ENCODE results near the gene ZNF804B.
A peak's percentile ranks its signal among the peaks of the same experiment; 100 is the strongest.

ZNF804B gene

GRCh38 chr7:88967432-88967831, 207.9 kb downstream of the ZNF804B start:
- peaks cover 4% of the 10 kb centered on the region for H3K9me3 Mint-ChIP-seq
- H3K36me3 Mint-ChIP-seq, result no peaks in the 10 kb centered on the region
- ATAC-seq (ENCODE audit: low read depth) (no peak), DNase-seq (ENCODE audit: low spot score in 2 of 2) (no peak)
- no peak overlapping the region for H3K27ac Mint-ChIP-seq
- no peak overlapping the region for H3K4me3 Mint-ChIP-seq
- H3K27me3 Mint-ChIP-seq, result no peaks in the 10 kb centered on the region
- H3K4me1 Mint-ChIP-seq, result no peaks in the 10 kb centered on the region

DNA sequence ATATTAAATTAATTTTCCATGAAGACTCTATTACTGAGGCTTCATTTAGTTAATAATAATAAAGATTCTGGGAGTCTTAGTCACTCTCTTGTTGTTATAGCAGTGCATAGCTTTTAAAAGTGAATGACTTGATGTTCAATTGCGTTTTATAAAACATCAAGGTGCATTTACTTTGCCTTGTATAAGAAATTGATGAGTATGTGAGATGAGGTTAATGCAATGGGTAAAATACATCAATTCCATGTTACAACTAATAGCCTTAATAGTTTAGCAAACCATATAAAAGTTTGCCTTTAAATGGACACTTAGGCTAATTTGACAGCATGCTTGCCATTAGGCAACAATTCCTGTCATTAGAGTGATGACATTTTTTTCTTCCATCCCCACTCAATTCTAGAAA, 209.7 kb downstream of the ZNF804B start:
- ATAC-seq (ENCODE audit: low read depth) (no peak), DNase-seq (ENCODE audit: low spot score in 2 of 2) (no peak)
- peaks cover 4% of the 10 kb centered on the region for H3K9me3 Mint-ChIP-seq
- H3K27me3 Mint-ChIP-seq, result no peaks in the 10 kb centered on the region
- H3K4me1 Mint-ChIP-seq, result no peaks in the 10 kb centered on the region
- no peaks in the 10 kb centered on the region for H3K36me3 Mint-ChIP-seq
- no peak overlapping the region for H3K27ac Mint-ChIP-seq
- no peak overlapping the region for H3K4me3 Mint-ChIP-seq

DNA sequence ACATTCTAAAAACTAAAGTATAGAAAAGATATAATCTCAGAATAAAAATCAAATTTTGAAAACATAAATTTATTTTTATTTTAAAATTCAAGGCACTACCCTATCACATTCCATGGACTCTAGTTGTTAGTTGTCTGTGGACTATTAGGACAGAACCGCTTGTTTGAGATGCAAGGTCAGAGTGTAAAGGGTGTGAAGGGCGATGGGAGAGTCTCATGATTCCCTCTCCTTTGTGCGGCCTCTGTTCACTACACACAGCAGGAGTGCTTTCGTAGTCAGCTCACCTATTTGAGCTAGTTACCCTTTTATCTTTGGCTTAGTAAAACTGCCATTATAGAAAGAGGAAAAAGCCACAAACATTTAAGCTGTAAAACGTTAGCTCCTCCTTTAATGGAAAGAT, 225.8 kb downstream of the ZNF804B start:
- Mint-ChIP-seq H3K27me3 (no peaks in the 10 kb centered on the region), H3K4me3 (no peak overlapping the region), H3K36me3 (no peaks in the 10 kb centered on the region), H3K27ac (no peak overlapping the region), H3K9me3 (peaks cover 2% of the 10 kb centered on the region), H3K4me1 (no peaks in the 10 kb centered on the region)
- no peak for DNase-seq (ENCODE audit: low spot score in 2 of 2)
- no peak for ATAC-seq (ENCODE audit: low read depth)

DNA sequence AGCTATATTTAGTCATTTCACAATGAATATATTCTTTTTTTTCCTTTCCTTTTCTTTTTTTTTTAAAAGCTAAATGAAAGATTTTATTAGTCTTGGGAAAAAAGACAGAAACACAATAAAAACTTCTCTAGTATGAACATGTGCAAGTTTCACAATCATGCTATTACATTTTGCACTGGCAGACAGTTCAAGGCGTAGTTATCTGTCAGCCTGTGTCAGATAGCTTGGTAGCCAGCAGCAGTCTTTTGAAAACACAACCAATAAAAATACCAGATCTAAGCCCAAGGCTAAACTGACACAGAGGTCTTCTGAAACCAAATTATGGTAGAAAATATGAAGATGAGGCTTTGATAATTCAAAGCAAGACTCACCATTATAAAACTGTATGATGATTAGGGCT, 241.8 kb downstream of the ZNF804B start:
- Mint-ChIP-seq H3K27ac (no peak overlapping the region), H3K9me3 (no peaks in the 10 kb centered on the region), H3K36me3 (no peaks in the 10 kb centered on the region), H3K4me3 (no peak overlapping the region), H3K4me1 (peaks cover 7% of the 10 kb centered on the region), H3K27me3 (no peaks in the 10 kb centered on the region)
- ATAC-seq (ENCODE audit: low read depth) (no peak), DNase-seq (ENCODE audit: low spot score in 2 of 2) (no peak)

- ATAC-seq (ENCODE audit: low read depth) (peak; percentile 32), DNase-seq (ENCODE audit: low spot score in 2 of 2) (no peak)
- peaks cover 7% of the 10 kb centered on the region for H3K4me1 Mint-ChIP-seq
- H3K27me3 Mint-ChIP-seq, result no peaks in the 10 kb centered on the region
- H3K36me3 Mint-ChIP-seq, result no peaks in the 10 kb centered on the region
- peak overlapping the region; percentile 50 for H3K4me3 Mint-ChIP-seq
- no peak overlapping the region for H3K27ac Mint-ChIP-seq
- no peaks in the 10 kb centered on the region for H3K9me3 Mint-ChIP-seq
Measured at GRCh38 chr7:89002981-89003956, 243.8 kb downstream of the ZNF804B start.

GRCh38 chr7:89012016-89012415, 252.5 kb downstream of the ZNF804B start:
- no peaks in the 10 kb centered on the region for H3K27me3 Mint-ChIP-seq
- no peaks in the 10 kb centered on the region for H3K36me3 Mint-ChIP-seq
- DNase-seq (ENCODE audit: low spot score in 2 of 2), result no peak
- ATAC-seq (ENCODE audit: low read depth), result no peak
- no peak overlapping the region for H3K4me3 Mint-ChIP-seq
- H3K9me3 Mint-ChIP-seq, result peaks cover 4% of the 10 kb centered on the region
- H3K27ac Mint-ChIP-seq, result no peak overlapping the region
- H3K4me1 Mint-ChIP-seq, result no peaks in the 10 kb centered on the region

- no peak for ATAC-seq (ENCODE audit: low read depth)
Measured at GRCh38 chr7:89017695-89018094, 258.2 kb downstream of the ZNF804B start.

GRCh38 chr7:89021741-89022140, 262.2 kb downstream of the ZNF804B start:
- H3K4me1 Mint-ChIP-seq, result no peaks in the 10 kb centered on the region
- H3K36me3 Mint-ChIP-seq, result no peaks in the 10 kb centered on the region
- H3K9me3 Mint-ChIP-seq, result peaks cover 10% of the 10 kb centered on the region
- ATAC-seq (ENCODE audit: low read depth) (no peak), DNase-seq (ENCODE audit: low spot score in 2 of 2) (no peak)
- no peaks in the 10 kb centered on the region for H3K27me3 Mint-ChIP-seq
- no peak overlapping the region for H3K4me3 Mint-ChIP-seq
- no peak overlapping the region for H3K27ac Mint-ChIP-seq

More at GRCh38 chr7:89017695-89018094, 258.2 kb downstream of the ZNF804B start:
- Mint-ChIP-seq H3K27ac (no peak overlapping the region), H3K4me3 (no peak overlapping the region), H3K27me3 (no peaks in the 10 kb centered on the region), H3K36me3 (no peaks in the 10 kb centered on the region), H3K4me1 (no peaks in the 10 kb centered on the region), H3K9me3 (peaks cover 14% of the 10 kb centered on the region)
- DNase-seq (ENCODE audit: low spot score in 2 of 2), result no peak

DNA sequence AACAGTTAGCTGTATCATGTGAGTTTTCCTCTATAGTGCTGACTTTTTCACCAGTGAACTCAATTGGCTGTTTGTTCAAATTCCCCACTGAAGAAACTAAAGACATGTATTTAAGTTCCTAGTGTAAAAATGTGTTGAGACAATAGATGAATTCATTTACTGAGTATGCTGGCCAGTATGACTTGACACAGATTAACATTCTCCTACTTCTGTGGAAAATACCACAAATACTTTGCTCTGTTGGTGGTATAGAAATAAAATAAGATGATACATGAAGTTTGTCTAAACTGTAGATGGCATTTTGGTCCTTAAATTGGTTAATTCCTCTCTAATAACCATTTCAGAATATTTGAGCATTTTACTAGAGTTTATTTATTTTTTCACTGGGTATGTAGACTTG, 263.7 kb downstream of the ZNF804B start:
- H3K36me3 Mint-ChIP-seq, result no peaks in the 10 kb centered on the region
- DNase-seq (ENCODE audit: low spot score in 2 of 2), result no peak
- H3K27me3 Mint-ChIP-seq, result no peaks in the 10 kb centered on the region
- no peak overlapping the region for H3K27ac Mint-ChIP-seq
- no peak overlapping the region for H3K4me3 Mint-ChIP-seq
- H3K4me1 Mint-ChIP-seq, result no peaks in the 10 kb centered on the region
- H3K9me3 Mint-ChIP-seq, result peaks cover 7% of the 10 kb centered on the region
- no peak for ATAC-seq (ENCODE audit: low read depth)

DNA sequence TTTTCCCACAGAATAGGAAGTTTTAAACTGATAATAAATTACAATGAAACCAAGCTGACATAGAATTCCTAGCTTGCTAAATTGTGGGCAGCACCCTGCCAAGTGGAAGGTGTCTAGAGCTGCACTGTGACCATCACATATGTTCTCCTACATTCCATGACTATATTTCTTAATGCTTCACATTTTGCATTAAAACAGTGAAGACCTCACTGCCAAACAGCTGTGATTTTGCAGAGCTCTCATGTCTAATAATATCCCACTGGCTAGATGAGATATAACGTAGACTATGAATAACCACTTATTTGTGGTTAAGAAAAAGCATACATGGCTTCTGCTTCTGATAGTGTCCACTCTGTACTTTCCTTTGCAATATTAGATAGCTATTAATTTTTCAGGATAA, 264.4 kb downstream of the ZNF804B start:
- Mint-ChIP-seq H3K4me1 (no peaks in the 10 kb centered on the region), H3K27ac (no peak overlapping the region), H3K36me3 (no peaks in the 10 kb centered on the region), H3K27me3 (no peaks in the 10 kb centered on the region), H3K9me3 (peaks cover 3% of the 10 kb centered on the region), H3K4me3 (no peak overlapping the region)
- DNase-seq (ENCODE audit: low spot score in 2 of 2), result no peak
- ATAC-seq (ENCODE audit: low read depth), result no peak

GRCh38 chr7:89027781-89028180, 268.3 kb downstream of the ZNF804B start:
- Mint-ChIP-seq H3K4me1 (no peaks in the 10 kb centered on the region), H3K27me3 (no peaks in the 10 kb centered on the region), H3K4me3 (no peak overlapping the region), H3K9me3 (no peaks in the 10 kb centered on the region), H3K36me3 (no peaks in the 10 kb centered on the region), H3K27ac (no peak overlapping the region)
- DNase-seq (ENCODE audit: low spot score in 2 of 2) (no peak), ATAC-seq (ENCODE audit: low read depth) (no peak)

DNA sequence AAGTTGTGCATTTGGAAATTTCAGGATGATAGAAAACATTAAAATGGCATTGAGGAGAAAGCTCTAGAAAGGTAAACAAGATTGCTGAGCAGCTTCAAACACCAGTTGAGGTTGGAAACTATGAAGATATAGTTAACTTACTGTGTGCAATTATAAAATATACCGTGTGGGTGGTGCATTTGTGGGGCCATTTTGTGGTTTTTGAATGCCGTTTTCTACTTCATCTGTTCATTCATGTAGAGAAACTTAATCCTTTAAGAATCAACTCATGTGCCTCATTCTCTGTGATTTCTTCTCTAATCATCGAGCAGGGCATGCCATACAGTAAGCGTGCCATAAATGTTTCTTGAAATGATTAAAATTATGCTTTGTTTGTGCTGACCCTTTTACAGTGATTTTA, 268.8 kb downstream of the ZNF804B start:
- no peaks in the 10 kb centered on the region for H3K4me1 Mint-ChIP-seq
- no peak overlapping the region for H3K27ac Mint-ChIP-seq
- DNase-seq (ENCODE audit: low spot score in 2 of 2), result no peak
- H3K27me3 Mint-ChIP-seq, result no peaks in the 10 kb centered on the region
- no peak for ATAC-seq (ENCODE audit: low read depth)
- no peak overlapping the region for H3K4me3 Mint-ChIP-seq
- no peaks in the 10 kb centered on the region for H3K9me3 Mint-ChIP-seq
- H3K36me3 Mint-ChIP-seq, result no peaks in the 10 kb centered on the region

GRCh38 chr7:89029864-89030263, 270.4 kb downstream of the ZNF804B start:
- H3K27me3 Mint-ChIP-seq, result no peaks in the 10 kb centered on the region
- ATAC-seq (ENCODE audit: low read depth) (no peak), DNase-seq (ENCODE audit: low spot score in 2 of 2) (no peak)
- H3K9me3 Mint-ChIP-seq, result no peaks in the 10 kb centered on the region
- H3K36me3 Mint-ChIP-seq, result no peaks in the 10 kb centered on the region
- no peak overlapping the region for H3K4me3 Mint-ChIP-seq
- no peak overlapping the region for H3K27ac Mint-ChIP-seq
- no peaks in the 10 kb centered on the region for H3K4me1 Mint-ChIP-seq

GRCh38 chr7:89041240-89041639, 281.7 kb downstream of the ZNF804B start:
- DNase-seq (ENCODE audit: low spot score in 2 of 2) (no peak), ATAC-seq (ENCODE audit: low read depth) (no peak)
- Mint-ChIP-seq H3K4me3 (no peak overlapping the region), H3K27me3 (no peaks in the 10 kb centered on the region), H3K4me1 (no peaks in the 10 kb centered on the region), H3K27ac (no peak overlapping the region), H3K36me3 (no peaks in the 10 kb centered on the region), H3K9me3 (peaks cover 14% of the 10 kb centered on the region)

DNA sequence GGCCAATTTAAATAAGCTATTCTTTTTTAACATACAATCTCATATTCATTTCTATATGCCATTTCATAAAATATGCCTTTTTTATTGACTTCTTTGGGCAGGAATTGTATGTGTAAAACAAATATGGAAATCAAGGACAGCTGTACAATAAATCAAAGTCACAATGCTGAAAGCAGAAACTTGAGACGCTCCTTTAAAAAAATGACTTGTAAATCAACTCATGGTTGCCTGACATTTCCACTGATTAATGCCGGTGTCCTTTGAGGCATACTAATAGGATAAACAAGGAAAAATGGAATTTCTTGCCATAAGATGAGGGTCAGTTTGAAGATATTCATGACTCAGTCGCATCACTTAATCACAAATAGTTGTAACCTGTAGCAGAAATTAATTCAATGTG, 283.4 kb downstream of the ZNF804B start:
- Mint-ChIP-seq H3K4me3 (no peak overlapping the region), H3K9me3 (peaks cover 15% of the 10 kb centered on the region), H3K36me3 (no peaks in the 10 kb centered on the region), H3K4me1 (no peaks in the 10 kb centered on the region), H3K27ac (no peak overlapping the region), H3K27me3 (no peaks in the 10 kb centered on the region)
- no peak for ATAC-seq (ENCODE audit: low read depth)
- DNase-seq (ENCODE audit: low spot score in 2 of 2), result no peak
